Measurements from ENCODE around the gene SLC22A23.

The SLC22A23 gene

DNA sequence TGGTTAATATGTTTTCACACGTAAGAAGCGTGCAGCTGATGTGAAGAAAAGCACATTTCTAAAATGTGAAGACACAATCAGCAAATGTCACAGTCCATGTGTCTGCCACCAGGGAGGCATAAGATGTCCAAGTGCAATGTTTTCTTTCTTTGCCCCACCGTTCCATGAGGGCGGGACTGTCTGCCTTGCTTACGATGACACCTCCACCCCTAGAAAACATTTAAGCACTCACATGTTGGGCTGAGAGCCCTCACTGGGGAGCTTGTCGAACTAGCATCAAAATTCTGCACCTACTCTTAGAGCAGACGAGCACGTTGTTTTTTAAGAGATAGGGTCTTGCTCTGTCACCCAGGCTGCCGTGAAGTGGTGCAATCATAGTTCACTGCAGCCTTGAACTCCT is 140.5 kb downstream of the SLC22A23 start:
- no peak for DNase-seq
- Histone ChIP-seq H3K79me2 (ENCODE audit: low read length) (no peaks in the 10 kb centered on the region), H3K4me3 (ENCODE audit: low read length) (no peak overlapping the region), H4K20me1 (ENCODE audit: insufficient read depth, low read length) (no peaks in the 10 kb centered on the region), H3K4me1 (ENCODE audit: low read length) (no peaks in the 10 kb centered on the region), H3K4me2 (ENCODE audit: low read depth, low read length) (no peak overlapping the region), H3F3A (ENCODE audit: insufficient read depth, low read length) (no peaks in the 10 kb centered on the region), H2AFZ (ENCODE audit: low read length) (no peak overlapping the region), H3K27me3 (replicated peaks; ENCODE audit: insufficient read depth, low read length) (no peaks in the 10 kb centered on the region), H3K9ac (ENCODE audit: low read length) (no peak overlapping the region), H3K9me2 (replicated peaks; ENCODE audit: insufficient read depth, low read length) (no peaks in the 10 kb centered on the region), H3K27ac (ENCODE audit: low read length) (no peak overlapping the region), H3K9me3 (replicated peaks; ENCODE audit: insufficient read depth, low read length) (no peaks in the 10 kb centered on the region), H3K36me3 (replicated peaks; ENCODE audit: insufficient read depth, low read length) (no peaks in the 10 kb centered on the region)
- TF ChIP-seq EZH2 (optimal IDR thresholded peaks at IDR 0.05; ENCODE audit: low read depth, low read length) (no peak), EZH2phosphoT487 (IDR thresholded peaks at IDR 0.05; ENCODE audit: low read length) (no peak)
- TF ChIP-seq, protein P1, sequence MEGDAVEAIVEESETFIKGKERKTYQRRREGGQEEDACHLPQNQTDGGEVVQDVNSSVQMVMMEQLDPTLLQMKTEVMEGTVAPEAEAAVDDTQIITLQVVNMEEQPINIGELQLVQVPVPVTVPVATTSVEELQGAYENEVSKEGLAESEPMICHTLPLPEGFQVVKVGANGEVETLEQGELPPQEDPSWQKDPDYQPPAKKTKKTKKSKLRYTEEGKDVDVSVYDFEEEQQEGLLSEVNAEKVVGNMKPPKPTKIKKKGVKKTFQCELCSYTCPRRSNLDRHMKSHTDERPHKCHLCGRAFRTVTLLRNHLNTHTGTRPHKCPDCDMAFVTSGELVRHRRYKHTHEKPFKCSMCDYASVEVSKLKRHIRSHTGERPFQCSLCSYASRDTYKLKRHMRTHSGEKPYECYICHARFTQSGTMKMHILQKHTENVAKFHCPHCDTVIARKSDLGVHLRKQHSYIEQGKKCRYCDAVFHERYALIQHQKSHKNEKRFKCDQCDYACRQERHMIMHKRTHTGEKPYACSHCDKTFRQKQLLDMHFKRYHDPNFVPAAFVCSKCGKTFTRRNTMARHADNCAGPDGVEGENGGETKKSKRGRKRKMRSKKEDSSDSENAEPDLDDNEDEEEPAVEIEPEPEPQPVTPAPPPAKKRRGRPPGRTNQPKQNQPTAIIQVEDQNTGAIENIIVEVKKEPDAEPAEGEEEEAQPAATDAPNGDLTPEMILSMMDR (IDR thresholded peaks at IDR 0.05; ENCODE audit: low read length) = no peak

DNA sequence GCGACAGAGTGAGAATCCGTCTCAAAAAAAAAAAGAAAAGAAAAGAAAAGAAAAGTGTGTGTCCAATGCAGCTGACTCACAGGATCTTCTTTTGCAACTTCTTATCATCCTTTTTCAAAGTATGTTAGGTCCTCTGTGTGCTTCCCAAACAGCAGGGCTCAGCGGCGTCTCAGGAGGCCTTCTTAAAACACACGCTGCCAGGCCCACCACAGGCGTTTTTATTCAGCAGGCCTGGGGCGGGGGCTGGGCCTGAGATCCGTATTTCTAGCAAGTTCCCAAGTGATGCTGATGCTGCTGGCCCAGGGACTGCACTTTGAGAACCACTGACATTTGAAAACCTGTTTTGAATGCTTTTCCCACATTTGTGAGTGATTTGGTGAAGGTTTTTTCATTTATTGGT is 141.0 kb downstream of the SLC22A23 start:
- TF ChIP-seq EZH2 (optimal IDR thresholded peaks at IDR 0.05; ENCODE audit: low read depth, low read length) (no peak), EZH2phosphoT487 (IDR thresholded peaks at IDR 0.05; ENCODE audit: low read length) (no peak)
- TF ChIP-seq, protein P1 (IDR thresholded peaks at IDR 0.05; ENCODE audit: low read length) = no peak
- H3K9me2 ChIP-seq (replicated peaks; ENCODE audit: insufficient read depth, low read length) = no peaks in the 10 kb centered on the region
- H3K9ac ChIP-seq (ENCODE audit: low read length) = no peak overlapping the region
- no peak for DNase-seq
- no peaks in the 10 kb centered on the region for H4K20me1 ChIP-seq (ENCODE audit: insufficient read depth, low read length)
- H3K4me1 ChIP-seq (ENCODE audit: low read length) = no peaks in the 10 kb centered on the region
- no peak overlapping the region for H3K27ac ChIP-seq (ENCODE audit: low read length)
- H3F3A ChIP-seq (ENCODE audit: insufficient read depth, low read length) = no peaks in the 10 kb centered on the region
- H3K9me3 ChIP-seq (replicated peaks; ENCODE audit: insufficient read depth, low read length) = no peaks in the 10 kb centered on the region
- no peaks in the 10 kb centered on the region for H3K27me3 ChIP-seq (replicated peaks; ENCODE audit: insufficient read depth, low read length)
- H3K79me2 ChIP-seq (ENCODE audit: low read length) = no peaks in the 10 kb centered on the region
- H2AFZ ChIP-seq (ENCODE audit: low read length) = no peak overlapping the region
- H3K4me3 ChIP-seq (ENCODE audit: low read length) = no peak overlapping the region
- H3K4me2 ChIP-seq (ENCODE audit: low read depth, low read length) = no peak overlapping the region
- H3K36me3 ChIP-seq (replicated peaks; ENCODE audit: insufficient read depth, low read length) = no peaks in the 10 kb centered on the region

DNA sequence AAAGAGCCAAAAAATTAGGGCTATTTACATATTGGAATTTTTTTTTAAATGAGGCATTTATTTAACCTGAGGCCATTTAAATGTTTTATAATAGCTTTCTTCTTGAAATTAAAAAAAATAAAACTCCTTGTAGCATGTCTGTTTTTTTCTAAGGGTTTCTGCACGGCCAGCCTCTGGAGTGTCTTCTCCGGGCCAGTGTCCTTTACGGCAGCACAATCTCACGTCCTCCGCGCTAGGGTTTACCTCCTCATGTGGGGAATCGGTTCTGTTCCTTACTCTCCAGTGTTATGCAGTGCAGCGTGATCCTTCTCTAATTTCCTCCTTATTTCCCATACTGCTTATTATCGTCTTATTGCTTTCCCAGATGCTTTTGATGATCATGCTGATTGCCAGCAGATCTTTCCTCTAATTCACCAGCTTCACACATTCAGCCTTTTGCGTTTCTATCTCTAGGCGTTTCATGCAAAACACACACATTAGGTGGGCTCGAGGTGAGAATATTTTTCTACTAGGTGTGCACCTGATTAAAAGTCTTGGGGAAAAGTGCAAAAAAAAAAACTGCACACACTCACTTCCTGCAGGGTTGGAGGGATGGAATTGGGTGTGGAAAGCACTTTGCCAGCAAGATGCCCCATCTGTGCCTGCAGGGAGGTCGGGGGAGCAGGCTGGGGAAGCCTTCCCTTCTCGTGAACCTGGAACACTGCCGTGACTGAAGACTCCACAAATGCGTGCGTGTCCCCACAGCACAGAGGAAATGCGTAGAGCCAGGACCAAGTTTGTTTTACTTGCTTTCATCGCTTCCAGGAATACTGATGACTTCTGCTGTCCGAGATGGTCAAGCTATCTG is 142.0 kb downstream of the SLC22A23 start:
- Histone ChIP-seq H3K4me3 (ENCODE audit: low read length) (no peak overlapping the region), H3K79me2 (ENCODE audit: low read length) (no peaks in the 10 kb centered on the region), H4K20me1 (ENCODE audit: insufficient read depth, low read length) (no peaks in the 10 kb centered on the region), H3K27me3 (replicated peaks; ENCODE audit: insufficient read depth, low read length) (no peaks in the 10 kb centered on the region), H3K9me2 (replicated peaks; ENCODE audit: insufficient read depth, low read length) (no peaks in the 10 kb centered on the region), H3K9me3 (replicated peaks; ENCODE audit: insufficient read depth, low read length) (no peaks in the 10 kb centered on the region), H3K36me3 (replicated peaks; ENCODE audit: insufficient read depth, low read length) (no peaks in the 10 kb centered on the region), H3K4me1 (ENCODE audit: low read length) (no peaks in the 10 kb centered on the region), H3K27ac (ENCODE audit: low read length) (no peak overlapping the region), H2AFZ (ENCODE audit: low read length) (no peak overlapping the region), H3K4me2 (ENCODE audit: low read depth, low read length) (no peak overlapping the region), H3F3A (ENCODE audit: insufficient read depth, low read length) (no peaks in the 10 kb centered on the region), H3K9ac (ENCODE audit: low read length) (no peak overlapping the region)
- DNase-seq = no peak
- TF ChIP-seq EZH2 (optimal IDR thresholded peaks at IDR 0.05; ENCODE audit: low read depth, low read length) = no peak
- TF ChIP-seq EZH2phosphoT487 (IDR thresholded peaks at IDR 0.05; ENCODE audit: low read length) = no peak
- TF ChIP-seq, protein P1 (IDR thresholded peaks at IDR 0.05; ENCODE audit: low read length) = no peak

Data from MM.1S (cell line).